NCI-H128 (cell line): ENCODE measurements around the gene COX6A2.
"Not testable (repeated sequence)": the region's sequence is repeated elsewhere in the genome, so short reads cannot be mapped to it uniquely, and the experiment has no call there.

Source experiments
- DNase-seq: peaks from one replicate; lab custom pipeline; 2025; ENCODE audit not compliant: unreplicated experiment; lab: John Stamatoyannopoulos, UW

COX6A2 gene

DNA sequence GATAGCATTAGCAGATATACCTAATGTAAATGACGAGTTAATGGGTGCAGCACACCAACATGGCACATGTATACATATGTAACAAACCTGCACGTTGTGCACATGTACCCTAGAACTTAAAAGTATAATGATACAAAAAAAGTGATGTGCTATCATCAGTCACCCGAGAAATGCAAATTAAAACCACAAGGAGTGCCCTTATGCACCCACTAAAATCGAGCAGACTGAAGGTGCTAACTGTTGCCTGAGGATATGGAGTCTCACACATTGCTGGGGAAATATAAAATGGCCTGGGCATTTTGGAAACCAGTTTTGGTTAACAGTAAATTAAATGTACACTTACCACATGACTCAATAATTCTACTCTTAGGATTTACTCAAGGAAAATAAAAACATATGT lies 10.9 kb upstream of the COX6A2 start:
- not testable (repeated sequence) for DNase-seq

DNA sequence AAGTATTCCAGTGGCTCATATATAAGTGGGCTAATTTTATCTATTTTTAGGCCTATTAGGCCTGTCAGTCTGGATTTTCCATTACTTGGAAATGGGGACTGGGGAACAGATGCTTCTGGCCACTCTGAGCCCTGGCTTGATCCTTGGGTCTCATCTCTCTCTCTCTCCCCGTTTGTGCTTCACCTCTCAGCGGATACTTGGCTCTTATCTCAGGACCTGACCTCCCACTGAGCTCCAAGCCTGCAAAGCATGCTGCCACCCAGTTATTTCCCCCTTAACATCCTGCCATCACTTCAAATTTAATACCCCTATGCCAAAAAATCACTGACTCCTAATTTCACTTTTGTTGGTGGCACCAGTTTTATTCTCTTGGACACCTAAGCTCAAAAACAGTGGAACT lies 10.3 kb upstream of the COX6A2 start:
- DNase-seq: no peak

DNA sequence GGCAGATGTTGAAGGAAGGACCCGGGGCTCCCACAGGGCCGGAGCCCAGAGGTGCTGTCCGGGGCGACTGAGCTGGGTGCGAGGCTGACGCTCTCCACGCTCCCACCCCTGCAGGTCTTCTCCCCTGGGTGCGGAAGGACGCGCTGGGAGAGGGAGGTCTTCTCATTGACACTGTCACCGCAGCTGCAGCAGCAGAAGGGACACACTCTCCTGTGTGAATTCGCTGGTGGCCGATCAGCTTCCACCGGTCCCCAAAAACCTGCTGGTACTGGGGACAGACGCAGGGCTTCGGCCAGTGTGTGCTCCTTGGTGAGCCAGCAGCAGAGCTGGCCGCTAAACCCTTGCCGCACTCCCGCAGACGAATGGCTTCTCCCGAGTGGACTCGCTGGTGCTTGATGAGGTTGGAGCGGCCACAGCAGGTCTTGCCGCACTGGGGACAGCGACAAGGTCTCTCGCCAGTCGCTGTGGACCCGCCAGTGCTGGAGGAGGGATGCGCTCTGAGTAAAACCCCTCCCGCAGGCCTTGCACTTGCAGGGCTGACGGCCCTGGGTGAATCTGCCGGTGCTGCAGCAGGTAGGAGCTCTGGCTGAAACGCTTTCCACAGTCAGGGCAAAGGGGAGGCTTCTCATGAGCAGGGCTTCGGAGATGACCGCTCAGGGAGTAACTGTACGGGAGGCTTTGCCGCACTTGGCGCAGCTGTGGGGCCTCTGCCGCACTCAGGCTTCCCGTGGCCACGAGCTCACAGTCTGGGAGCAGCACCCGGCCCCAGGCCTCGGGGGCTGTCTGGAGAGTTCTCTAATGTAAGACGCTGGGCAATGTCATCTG lies 8.3 kb upstream of the COX6A2 start:
- no peak for DNase-seq

DNA sequence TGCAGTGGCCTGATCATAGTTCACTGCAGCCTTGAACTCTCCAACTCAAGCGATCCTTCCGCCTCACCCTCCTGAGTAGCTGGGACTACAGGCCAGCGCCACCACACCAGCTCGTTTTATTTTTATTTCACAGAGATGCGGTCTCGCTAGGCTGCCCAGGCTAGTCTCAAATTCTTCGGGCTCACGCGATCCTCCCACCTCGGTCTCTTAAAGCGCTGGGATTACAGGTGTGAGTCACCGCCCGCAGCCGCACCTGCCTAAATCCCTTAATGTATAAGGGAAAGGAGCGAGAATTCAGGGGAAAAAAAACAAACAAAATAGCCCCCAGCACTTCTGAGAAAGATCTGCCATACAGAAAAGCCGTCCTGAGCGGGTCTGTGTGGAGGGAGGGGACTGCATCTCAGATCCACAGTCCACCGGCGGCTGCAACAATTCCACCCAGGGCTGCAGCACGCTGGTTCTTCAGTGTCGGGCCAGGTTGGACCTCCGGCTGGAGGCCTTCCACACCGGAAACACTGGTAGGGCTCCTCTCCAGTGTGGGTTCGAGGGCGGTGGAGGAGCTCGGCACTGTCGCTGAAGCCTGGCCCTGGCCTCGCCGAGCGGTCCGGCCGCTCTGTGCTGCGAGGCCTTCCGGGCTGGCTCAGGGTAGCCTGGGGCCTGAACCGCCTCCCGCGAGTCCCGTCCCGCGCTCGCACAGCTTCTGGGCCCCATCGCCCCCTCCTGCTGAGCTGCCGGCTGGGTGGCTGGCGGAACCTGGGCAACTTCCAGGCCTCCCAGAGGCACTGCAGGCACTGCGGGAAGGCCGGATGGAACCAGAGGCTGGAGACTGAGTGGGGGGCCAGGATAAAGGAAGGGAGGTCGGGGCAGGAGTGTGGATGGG lies 7.4 kb upstream of the COX6A2 start:
- no peak for DNase-seq

DNA sequence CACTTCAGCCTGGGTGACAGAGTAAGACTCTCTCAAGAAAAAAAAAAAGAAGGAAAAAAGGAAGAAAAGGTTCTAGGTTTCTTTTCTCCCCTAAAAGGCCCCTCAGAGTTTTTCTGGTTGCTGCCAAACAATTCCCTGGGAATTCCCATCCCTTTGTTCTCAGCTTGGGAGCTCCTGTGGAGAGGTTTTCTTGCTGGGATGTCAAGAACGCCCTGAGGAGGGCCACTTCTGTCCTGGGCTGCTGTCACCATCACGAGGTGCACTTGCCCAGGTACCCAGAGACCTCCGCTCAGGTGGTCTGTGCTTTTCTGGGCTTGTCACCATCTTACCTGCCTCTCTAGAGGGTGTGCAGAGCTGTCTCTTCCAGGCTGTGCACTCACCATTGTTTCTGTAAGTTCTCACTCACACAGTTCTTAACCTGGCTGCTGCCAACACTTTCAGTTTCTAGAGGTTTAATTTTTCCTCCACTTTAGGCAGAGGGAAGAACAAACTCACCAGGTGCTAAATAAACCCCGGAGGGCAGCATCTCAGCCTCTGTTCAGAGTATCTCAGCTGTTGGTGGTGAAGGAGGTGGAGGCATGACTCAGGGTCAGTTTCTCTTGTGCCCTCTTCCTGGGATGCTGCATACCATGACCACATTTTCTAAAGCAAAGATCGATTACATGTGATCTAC lies 2.4 kb upstream of the COX6A2 start:
- no peak for DNase-seq

DNA sequence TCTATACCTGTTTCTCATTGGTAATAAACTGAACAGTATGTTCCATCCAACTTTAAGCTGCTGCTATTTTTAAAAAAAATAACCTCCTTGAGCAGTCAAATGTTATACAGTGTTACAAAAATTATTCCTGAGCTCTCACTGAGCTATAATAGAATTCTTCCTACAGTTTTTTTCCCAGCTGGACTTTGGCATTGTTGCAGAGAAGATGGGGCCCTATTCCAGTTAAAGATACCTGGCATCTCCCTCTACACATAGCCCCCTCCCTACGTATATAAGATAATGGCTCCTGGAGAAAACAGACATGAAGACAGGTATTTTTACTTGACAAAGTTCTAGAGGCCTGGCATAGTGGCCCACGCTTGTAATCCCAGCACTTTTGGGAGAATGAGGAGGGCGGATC lies 1.6 kb upstream of the COX6A2 start:
- DNase-seq: no peak

DNA sequence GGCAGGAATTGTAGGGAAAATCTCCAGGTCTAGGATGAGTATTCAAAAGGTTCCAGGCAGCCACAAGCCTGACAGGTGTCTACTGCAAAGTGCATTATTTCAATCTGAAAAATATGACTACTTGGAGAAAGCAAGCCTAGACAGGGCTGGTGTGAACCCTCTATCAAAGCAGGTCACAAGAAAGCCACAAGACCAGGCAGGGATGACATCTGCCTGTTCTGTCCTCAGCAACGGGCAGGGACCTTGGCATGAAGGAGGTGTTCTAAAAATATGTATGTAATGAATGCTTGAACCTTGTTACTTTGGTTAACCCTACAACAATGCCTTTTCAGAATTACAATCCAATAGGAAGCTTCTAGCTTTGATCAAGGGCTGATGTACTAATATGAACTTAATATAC lies 1.2 kb upstream of the COX6A2 start:
- DNase-seq: no peak

DNA sequence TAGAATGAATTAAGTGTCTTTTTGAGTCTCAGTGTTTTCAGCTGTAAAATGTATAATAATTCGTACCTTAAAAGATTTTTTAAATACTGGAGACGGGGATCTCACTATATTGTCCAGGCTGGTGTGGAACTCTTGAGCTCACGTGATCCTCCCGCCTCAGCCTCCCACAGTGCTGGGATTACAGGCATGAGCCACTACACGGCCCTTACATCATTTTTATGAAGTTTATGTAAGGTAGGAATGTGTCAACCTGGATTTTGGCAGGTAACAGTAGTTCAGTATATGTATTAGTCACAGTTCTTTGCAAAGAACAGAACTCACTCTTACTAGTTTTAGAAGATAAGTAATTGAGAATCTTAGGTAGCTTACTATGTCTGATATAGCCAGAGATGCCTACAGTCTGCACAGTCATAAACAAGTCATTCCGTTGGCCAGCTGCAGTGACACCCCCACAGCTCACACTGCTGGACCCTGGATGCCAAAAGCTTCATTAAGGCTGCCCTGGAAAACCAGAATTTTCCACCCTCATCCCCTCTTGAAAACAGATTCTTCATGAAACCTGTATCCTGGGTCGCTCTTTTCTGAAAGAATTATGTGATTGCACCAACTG lies 583 bp upstream of the COX6A2 start:
- no peak for DNase-seq

DNA sequence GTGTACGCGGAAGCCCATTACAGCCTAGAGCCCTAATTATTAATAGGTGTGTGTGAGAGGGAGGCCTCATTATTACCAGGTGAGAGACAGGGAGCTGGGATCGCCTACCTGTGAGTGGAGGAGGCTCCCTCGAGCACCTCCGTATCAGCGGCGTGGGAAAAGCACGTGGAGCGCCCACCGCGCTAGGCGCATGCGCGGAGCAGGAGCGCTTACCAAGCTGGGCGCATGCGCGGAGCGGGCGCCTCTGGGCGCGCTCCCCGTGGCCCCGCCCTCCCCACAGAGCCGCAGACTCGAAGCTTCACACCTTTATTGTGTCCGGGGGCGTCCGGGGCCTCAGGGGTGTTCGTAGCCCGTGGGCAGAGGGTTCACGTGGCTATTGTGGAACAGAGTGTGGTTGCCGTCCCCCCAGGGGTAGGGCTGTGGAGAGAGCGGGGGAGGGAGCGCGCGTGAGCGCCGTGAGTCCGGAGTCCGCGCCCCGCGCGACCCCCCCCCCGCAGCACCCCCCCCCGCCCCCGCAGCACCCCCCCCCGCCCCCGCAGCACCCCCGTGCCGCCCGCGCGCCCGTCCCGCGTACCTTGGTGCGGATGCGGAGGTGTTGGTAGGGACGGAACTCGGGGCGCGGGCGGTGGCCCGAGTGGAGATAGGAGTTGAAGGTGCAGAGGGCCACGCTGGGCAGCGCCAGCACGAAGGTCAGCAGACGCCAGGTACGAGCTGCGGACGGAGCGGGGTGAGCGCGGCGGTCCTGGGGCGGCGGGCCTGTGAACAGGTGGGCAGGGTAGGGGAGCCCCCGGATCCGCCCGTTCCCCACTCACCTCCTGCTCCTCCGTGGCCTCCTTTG lies 500 bp downstream of the COX6A2 start:
- no peak for DNase-seq

DNA sequence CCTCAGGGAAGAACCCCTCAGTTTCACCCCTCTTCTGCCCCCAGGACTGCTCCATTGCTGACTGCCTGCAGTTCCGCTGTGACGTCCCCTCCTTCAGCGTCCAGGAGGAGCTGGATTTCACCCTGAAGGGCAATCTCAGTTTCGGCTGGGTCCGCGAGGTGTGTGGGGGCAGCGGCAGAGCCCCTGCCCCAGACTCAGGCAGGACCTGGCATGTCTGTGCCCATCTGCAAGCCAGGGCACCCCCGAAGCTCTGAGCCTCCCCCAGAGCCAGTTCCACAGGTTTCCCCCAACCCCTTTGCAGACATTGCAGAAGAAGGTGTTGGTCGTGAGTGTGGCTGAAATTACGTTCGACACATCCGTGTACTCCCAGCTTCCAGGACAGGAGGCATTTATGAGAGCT lies 4.4 kb downstream of the COX6A2 start:
- DNase-seq: no peak

DNA sequence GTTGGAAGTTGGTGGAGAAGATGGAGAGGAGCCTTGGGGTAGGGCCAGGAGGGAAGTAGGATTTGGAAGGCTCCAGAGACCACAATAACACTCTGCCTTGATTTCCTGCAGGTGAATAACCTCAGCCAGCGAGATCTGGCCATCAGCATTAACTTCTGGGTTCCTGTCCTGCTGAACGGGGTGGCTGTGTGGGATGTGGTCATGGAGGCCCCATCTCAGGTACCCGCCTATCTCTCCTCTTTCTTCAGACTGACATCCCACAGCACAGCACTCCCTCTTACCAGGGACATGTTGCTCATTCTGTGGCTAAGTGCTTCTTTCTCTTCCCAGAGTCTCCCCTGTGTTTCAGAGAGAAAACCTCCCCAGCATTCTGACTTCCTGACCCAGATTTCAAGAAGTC lies 4.9 kb downstream of the COX6A2 start:
- no peak for DNase-seq

DNA sequence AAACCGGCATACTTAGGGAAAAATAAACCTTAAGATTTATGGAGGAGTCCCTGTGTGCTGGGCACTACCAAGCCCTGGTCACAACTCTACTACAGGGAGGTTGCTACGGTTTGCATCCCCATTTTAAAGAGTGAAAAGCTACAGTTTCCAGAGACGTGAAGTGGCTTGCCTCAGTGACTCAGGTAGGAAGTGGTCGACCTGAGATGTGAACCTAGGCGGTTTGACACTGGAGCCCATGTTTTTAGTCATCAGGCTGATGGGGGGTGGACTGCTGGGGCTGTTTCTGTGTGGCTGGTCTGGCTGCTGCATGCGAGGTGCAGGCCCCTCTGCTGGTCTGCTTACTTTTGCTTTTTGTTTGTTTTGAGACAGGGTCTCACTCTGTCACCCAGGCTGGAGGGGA lies 6.6 kb downstream of the COX6A2 start:
- DNase-seq: no peak

DNA sequence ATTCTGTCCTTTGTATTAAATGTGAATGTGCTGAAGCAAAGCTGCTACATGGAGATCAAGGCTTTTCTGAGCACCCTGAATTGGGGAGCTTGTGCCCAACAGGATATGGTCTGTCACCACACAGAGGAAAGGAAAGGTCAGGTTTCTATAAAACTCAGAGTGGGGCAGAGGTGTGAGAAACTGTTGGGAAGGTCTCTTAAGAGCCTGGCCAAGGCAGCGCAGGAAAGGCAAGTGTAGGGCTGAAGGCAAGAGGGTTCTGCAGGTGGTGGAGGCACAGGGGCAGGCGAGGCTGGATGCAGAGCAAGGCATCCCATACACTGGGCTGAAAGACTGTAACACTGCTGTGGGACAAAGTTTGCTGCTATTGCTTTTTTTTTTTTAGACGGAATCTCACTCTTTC lies 8.1 kb downstream of the COX6A2 start:
- DNase-seq: no peak

DNA sequence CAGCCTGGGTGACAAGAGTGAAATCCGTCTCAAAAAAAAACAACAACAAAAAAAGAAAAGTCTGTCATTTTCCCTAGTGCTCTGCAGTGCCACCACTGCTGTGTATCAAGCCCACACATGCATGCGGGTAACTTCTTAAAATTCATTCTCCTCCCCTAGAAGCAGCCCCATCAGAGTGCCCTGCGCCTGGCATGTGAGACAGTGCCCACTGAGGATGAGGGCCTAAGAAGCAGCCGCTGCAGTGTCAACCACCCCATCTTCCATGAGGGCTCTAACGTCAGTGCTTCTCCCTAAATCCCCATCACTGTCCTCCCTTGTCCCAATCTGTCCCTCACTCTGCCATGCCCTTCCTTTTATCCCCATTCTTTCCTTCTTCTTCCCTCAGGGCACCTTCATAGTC lies 10.2 kb downstream of the COX6A2 start:
- DNase-seq: no peak

DNA sequence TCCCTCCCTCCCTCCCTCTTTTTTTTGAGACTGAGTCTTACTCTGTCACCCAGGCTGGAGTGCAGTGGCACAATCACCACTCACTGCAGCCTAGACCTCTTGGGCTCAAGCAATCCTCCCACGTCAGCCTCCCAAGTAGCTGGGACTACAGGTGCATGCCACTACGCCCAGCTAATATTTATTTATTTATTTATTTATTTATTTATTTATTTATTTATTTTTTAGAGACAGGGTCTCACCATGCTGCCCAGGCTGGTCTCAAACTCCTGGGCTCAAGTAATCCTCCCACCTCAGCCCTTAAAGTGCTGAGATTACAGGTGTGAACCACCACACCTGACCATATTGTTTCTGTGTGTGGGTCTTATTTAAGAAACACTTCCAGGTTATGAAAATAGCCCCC lies 11.1 kb downstream of the COX6A2 start:
- not testable (repeated sequence) for DNase-seq

DNA sequence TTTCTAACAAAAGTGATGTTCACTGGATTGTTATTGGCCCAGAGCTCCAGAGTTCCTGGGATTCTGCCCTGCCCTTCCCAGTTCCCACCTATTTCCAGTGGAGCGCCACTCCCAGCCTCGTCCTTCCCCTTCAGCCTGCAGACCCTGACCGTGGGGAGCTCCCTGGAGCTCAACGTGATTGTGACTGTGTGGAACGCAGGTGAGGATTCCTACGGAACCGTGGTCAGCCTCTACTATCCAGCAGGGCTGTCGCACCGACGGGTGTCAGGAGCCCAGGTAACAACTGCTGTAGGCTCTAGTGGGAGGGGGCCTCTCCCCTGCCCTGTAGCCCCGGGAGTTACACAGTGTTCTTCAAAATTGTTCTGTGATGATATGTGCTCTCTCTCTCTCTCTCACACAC lies 11.8 kb downstream of the COX6A2 start:
- DNase-seq: no peak

DNA sequence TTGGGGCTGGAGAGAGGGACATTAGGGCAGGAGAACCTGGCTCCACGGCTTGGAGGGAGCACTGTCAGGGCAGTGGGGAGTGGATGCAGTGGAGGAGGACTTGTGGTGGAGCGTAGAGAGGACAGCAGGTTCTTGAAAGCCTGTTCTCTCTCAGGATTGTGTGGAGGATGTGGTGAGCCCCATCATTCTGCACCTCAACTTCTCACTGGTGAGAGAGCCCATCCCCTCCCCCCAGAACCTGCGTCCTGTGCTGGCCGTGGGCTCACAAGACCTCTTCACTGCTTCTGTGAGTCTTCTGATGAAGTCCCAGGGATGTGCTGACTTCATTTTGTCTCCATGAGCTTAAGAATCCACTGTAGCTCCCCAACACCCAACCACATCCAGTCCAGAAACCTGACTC lies 13.5 kb downstream of the COX6A2 start:
- no peak for DNase-seq

DNA sequence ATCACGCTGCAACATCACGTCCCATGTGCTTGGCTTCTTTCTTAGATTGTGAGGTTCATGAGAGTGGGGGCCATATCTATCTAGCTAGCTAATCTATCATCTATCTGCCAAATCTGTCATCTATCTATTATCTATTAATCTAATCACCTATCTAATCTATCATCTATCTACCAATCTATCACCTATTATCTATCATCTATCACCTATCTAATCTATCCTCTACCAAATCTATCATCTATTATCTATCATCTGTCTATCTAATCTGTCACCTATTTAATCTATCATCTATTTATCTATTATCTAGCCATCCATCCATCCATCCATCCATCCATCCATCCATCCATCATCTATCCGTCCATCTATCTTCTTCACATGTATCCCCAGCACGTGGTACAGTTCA lies 14.2 kb downstream of the COX6A2 start:
- DNase-seq: no peak

DNA sequence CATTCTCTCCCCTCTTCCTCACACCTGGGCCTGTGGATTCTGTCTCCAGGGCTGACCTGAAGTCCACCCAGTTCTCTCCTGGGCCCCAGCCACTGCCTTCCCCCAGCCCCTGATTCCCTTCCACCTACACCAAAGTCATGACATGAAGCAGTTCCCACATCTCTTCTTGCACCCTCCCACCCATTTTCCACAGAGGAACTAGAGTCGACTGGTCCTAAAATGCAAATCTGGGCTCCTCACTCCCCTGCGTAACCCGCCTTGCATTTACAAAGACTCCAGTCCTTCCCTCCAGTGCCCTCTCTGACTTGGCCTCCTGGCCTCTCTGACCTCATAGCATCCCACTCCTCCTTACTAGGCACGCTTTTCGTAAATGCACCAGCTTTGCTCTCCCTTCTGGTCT lies 14.8 kb downstream of the COX6A2 start:
- DNase-seq: no peak

DNA sequence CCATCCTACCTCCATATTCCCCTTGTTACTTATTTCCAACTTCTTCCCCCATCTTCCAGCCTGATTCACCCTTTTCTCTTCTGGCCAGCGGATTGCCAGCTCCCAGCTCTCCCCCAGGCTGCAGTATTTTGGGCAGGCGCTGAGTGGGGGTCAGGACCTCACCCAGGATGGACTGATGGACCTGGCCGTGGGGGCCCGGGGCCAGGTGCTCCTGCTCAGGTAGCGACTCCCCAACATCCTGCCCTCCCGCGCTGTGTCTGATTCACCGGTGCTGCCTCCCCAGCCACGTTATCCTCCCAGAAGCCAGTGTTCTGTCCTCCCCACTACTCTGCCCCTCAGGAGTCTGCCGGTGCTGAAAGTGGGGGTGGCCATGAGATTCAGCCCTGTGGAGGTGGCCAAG lies 15.4 kb downstream of the COX6A2 start:
- DNase-seq: no peak
